HL-60 (cell line): Measurements from ENCODE around the gene ALDH1L1.

Source experiments
- DNase-seq, 2 experiments: peaks; one replicate each; pipeline ENCODE4 v3.0.0-alpha.2; 2010 to 2020; ENCODE audit warnings: low read depth in 1 of 2, low spot score in 1 of 2
- H3K27ac ChIP-seq: fragments of 250-450 bp; sonication (Bioruptor Pico); replicated peaks from 2 replicates; pipeline ENCODE4 v1.5.1; 2020; ENCODE audit warnings: mild to moderate bottlenecking, moderate library complexity
- H3K27me3 ChIP-seq: fragments of 250-450 bp; sonication (Bioruptor Pico); 2 replicates; pipeline ENCODE4 v1.5.1; 2021; ENCODE audit warnings: mild to moderate bottlenecking, moderate library complexity; ENCODE audit not compliant: insufficient read depth, poor library complexity, severe bottlenecking
- H3K4me3 ChIP-seq: replicated peaks from 2 replicates; pipeline ENCODE4 v1.5.1; 2011; ENCODE audit warnings: mild to moderate bottlenecking, control low read depth, low read length; ENCODE audit not compliant: insufficient read depth
- CTCF ChIP-seq: IDR thresholded peaks from one replicate; pipeline ENCODE4 v1.5.1; 2011; ENCODE audit warnings: low read length, control low read depth, inconsistent platforms; ENCODE audit not compliant: insufficient read depth
- GABPA ChIP-seq: IDR thresholded peaks from 2 replicates; pipeline ENCODE4 v1.6.1; 2012; ENCODE audit warnings: low read depth
- POLR2AphosphoS5 ChIP-seq: IDR thresholded peaks from 2 replicates; pipeline ENCODE4 v1.6.1; 2012; ENCODE audit warnings: low read depth
- REST ChIP-seq: IDR thresholded peaks from 2 replicates; pipeline ENCODE4 v1.6.1; 2012; ENCODE audit warnings: low read depth; ENCODE audit not compliant: insufficient replicate concordance
- SPI1 ChIP-seq: IDR thresholded peaks from 2 replicates; pipeline ENCODE4 v1.6.1; 2012; ENCODE audit warnings: low read depth, mild to moderate bottlenecking, borderline replicate concordance

The ALDH1L1 gene

GRCh38 chr3:126197854-126198584 is 17.6 kb upstream of the ALDH1L1 start:
- Histone ChIP-seq H3K4me3 (no peak overlapping the region), H3K27me3 (no peaks in the 10 kb centered on the region), H3K27ac (no peak overlapping the region)
- TF ChIP-seq POLR2AphosphoS5 (no peak), CTCF (peak; percentile 61), SPI1 (peak; percentile 30; the same call in 1 of the 2 replicates), REST (no peak), GABPA (no peak)
- peak in 1 of 2 experiments; percentile 47 for DNase-seq

GRCh38 chr3:126197343-126197742 is 17.0 kb upstream of the ALDH1L1 start:
- no peak for DNase-seq
- Histone ChIP-seq H3K4me3 (no peak overlapping the region), H3K27me3 (no peaks in the 10 kb centered on the region), H3K27ac (no peak overlapping the region)
- TF ChIP-seq POLR2AphosphoS5: no peak
- TF ChIP-seq CTCF: no peak
- no peak for TF ChIP-seq REST
- no peak for TF ChIP-seq GABPA
- no peak for TF ChIP-seq SPI1

- no peak for TF ChIP-seq POLR2AphosphoS5
- TF ChIP-seq CTCF: no peak
- no peak for TF ChIP-seq SPI1
- TF ChIP-seq GABPA: no peak
- no peak for TF ChIP-seq REST
- no peak for DNase-seq
- H3K4me3 ChIP-seq: no peak overlapping the region
- no peak overlapping the region for H3K27ac ChIP-seq
- H3K27me3 ChIP-seq: no peaks in the 10 kb centered on the region
Observed at GRCh38 chr3:126194713-126195305, 14.4 kb upstream of the ALDH1L1 start.
